HepG2 (cell line): ENCODE data around the gene ERCC5.

Experiments used
- EP300 ChIP-seq, 3 experiments: sonication (generic) in 1 of 3; formaldehyde crosslinking in 1 of 3; IDR thresholded peaks; 2 replicates each; pipeline versions ENCODE4 v1.5.1 to v1.6.1; 2011 to 2020; ENCODE audit warnings: low read depth in 2 of 3, low read length in 2 of 3, borderline replicate concordance in 1 of 3, improper control_type of control experiment in 1 of 3, mild to moderate bottlenecking in 1 of 3, missing genetic modification reagents in 1 of 3, moderate library complexity in 1 of 3
- FOXK2 ChIP-seq: fragments of 450-650 bp; IDR thresholded peaks from 2 replicates; pipeline ENCODE4 v1.6.1; 2016
- LCORL ChIP-seq, 2 experiments: fragments of 450-650 bp in 1 of 2; sonication (generic) in 1 of 2; formaldehyde crosslinking in 1 of 2; IDR thresholded peaks; 2 replicates each; pipeline versions ENCODE4 v1.5.0 to v1.6.1; 2017 to 2020; ENCODE audit warnings: antibody characterized with exemption in 1 of 2, missing genetic modification reagents in 1 of 2
- NFIC ChIP-seq: IDR thresholded peaks from 2 replicates; pipeline ENCODE4 v1.6.1; 2012; ENCODE audit warnings: mild to moderate bottlenecking, low read length, inconsistent platforms
- SMYD3 ChIP-seq: sonication (generic); formaldehyde crosslinking; IDR thresholded peaks from 2 replicates; pipeline ENCODE4 v1.8.1; 2023; ENCODE audit warnings: mild to moderate bottlenecking, missing genetic modification reagents
- SRF ChIP-seq: IDR thresholded peaks from 2 replicates; pipeline ENCODE4 v1.6.1; 2011; ENCODE audit warnings: mild to moderate bottlenecking, low read depth, low read length, moderate library complexity
- ZNF891 ChIP-seq: sonication (generic); formaldehyde crosslinking; IDR thresholded peaks from 2 replicates; pipeline ENCODE4 v1.5.0; 2020; ENCODE audit warnings: mild to moderate bottlenecking, missing genetic modification reagents
- TF ChIP-seq, protein P1 (sequence below), 2 experiments: sonication (generic) in 1 of 2; formaldehyde crosslinking in 1 of 2; IDR thresholded peaks; 2 replicates each; pipeline versions ENCODE4 v1.4.0 to v1.6.1; 2018 to 2020; ENCODE audit warnings: missing genetic modification reagents in 2 of 2, borderline replicate concordance in 1 of 2, low read depth in 1 of 2, mild to moderate bottlenecking in 1 of 2, missing biosample characterization in 1 of 2
- TF ChIP-seq, protein P2 (sequence below), 2 experiments: sonication (generic) in 1 of 2; formaldehyde crosslinking in 1 of 2; IDR thresholded peaks; 2 replicates each; pipeline versions ENCODE4 v1.5.1 to v1.6.1; 2011 to 2020; ENCODE audit warnings: borderline replicate concordance in 1 of 2, low read depth in 1 of 2, low read length in 1 of 2, mild to moderate bottlenecking in 1 of 2, missing genetic modification reagents in 1 of 2, moderate library complexity in 1 of 2
- TF ChIP-seq, protein P3 (sequence below): sonication (generic); formaldehyde crosslinking; IDR thresholded peaks from 2 replicates; pipeline ENCODE4 v1.8.0; 2022; ENCODE audit warnings: low read depth, missing genetic modification reagents
- TF ChIP-seq, protein P4 (sequence below): sonication (generic); formaldehyde crosslinking; IDR thresholded peaks from 2 replicates; pipeline ENCODE4 v1.5.0; 2020; ENCODE audit warnings: mild to moderate bottlenecking, missing genetic modification reagents, moderate library complexity
- TF ChIP-seq, protein P5 (sequence below): sonication (generic); formaldehyde crosslinking; IDR thresholded peaks from 2 replicates; pipeline ENCODE4 v1.4.0; 2020; ENCODE audit warnings: missing genetic modification reagents, borderline replicate concordance

DNA sequence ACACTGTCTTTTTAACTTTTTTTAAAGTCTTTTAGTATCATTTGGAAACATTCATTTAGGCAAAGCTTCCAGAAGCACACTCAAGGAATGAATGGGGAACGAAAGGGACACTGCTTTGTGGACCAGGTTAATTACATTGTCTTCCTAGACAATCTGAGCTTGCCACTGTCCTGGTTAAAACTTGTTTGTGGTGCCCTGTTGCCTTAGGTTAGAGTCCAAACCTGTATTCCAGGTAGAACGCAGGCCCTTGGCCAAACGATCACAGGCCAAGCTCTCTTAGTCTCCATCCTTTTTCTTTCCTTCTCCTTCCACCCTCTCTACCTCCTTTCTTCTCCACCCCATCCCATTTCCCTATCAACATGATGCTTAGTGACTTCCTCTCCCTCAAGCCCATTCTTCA, 66.8 kb downstream of the ERCC5 start:
- TF ChIP-seq, protein P1, sequence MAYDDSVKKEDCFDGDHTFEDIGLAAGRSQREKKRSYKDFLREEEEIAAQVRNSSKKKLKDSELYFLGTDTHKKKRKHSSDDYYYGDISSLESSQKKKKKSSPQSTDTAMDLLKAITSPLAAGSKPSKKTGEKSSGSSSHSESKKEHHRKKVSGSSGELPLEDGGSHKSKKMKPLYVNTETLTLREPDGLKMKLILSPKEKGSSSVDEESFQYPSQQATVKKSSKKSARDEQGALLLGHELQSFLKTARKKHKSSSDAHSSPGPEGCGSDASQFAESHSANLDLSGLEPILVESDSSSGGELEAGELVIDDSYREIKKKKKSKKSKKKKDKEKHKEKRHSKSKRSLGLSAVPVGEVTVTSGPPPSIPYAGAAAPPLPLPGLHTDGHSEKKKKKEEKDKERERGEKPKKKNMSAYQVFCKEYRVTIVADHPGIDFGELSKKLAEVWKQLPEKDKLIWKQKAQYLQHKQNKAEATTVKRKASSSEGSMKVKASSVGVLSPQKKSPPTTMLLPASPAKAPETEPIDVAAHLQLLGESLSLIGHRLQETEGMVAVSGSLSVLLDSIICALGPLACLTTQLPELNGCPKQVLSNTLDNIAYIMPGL (CRISPR knock-in tag; IDR thresholded peaks at IDR 0.05; ENCODE audit: borderline replicate concordance in 1 of 2, low read depth in 1 of 2) = no peak
- TF ChIP-seq, protein P2, sequence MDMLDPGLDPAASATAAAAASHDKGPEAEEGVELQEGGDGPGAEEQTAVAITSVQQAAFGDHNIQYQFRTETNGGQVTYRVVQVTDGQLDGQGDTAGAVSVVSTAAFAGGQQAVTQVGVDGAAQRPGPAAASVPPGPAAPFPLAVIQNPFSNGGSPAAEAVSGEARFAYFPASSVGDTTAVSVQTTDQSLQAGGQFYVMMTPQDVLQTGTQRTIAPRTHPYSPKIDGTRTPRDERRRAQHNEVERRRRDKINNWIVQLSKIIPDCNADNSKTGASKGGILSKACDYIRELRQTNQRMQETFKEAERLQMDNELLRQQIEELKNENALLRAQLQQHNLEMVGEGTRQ (IDR thresholded peaks at IDR 0.05; ENCODE audit: low read depth, low read length) = no peak
- TF ChIP-seq, protein P2 (CRISPR knock-in tag; IDR thresholded peaks at IDR 0.05; ENCODE audit: borderline replicate concordance) = no peak
- TF ChIP-seq, protein P3, sequence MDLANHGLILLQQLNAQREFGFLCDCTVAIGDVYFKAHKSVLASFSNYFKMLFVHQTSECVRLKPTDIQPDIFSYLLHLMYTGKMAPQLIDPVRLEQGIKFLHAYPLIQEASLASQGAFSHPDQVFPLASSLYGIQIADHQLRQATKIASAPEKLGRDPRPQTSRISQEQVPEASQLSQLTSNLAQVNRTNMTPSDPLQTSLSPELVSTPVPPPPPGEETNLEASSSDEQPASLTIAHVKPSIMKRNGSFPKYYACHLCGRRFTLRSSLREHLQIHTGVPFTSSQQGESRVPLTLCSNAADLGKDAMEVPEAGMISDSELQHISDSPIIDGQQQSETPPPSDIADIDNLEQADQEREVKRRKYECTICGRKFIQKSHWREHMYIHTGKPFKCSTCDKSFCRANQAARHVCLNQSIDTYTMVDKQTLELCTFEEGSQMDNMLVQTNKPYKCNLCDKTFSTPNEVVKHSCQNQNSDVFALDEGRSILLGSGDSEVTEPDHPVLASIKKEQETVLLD = no peak
- TF ChIP-seq ZNF891 (CRISPR knock-in tag) (no peak), SRF (no peak), SMYD3 (no peak), FOXK2 (no peak), EP300 (IDR thresholded peaks at IDR 0.05; ENCODE audit: low read depth in 2 of 2, low read length in 2 of 2) (no peak), EP300 (CRISPR knock-in tag; IDR thresholded peaks at IDR 0.05; ENCODE audit: borderline replicate concordance) (no peak), NFIC (no peak), LCORL (IDR thresholded peaks at IDR 0.05) (no peak), LCORL (CRISPR knock-in tag; IDR thresholded peaks at IDR 0.05) (no peak)
- TF ChIP-seq, protein P4, sequence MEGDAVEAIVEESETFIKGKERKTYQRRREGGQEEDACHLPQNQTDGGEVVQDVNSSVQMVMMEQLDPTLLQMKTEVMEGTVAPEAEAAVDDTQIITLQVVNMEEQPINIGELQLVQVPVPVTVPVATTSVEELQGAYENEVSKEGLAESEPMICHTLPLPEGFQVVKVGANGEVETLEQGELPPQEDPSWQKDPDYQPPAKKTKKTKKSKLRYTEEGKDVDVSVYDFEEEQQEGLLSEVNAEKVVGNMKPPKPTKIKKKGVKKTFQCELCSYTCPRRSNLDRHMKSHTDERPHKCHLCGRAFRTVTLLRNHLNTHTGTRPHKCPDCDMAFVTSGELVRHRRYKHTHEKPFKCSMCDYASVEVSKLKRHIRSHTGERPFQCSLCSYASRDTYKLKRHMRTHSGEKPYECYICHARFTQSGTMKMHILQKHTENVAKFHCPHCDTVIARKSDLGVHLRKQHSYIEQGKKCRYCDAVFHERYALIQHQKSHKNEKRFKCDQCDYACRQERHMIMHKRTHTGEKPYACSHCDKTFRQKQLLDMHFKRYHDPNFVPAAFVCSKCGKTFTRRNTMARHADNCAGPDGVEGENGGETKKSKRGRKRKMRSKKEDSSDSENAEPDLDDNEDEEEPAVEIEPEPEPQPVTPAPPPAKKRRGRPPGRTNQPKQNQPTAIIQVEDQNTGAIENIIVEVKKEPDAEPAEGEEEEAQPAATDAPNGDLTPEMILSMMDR (CRISPR knock-in tag) = no peak
- TF ChIP-seq, protein P5, sequence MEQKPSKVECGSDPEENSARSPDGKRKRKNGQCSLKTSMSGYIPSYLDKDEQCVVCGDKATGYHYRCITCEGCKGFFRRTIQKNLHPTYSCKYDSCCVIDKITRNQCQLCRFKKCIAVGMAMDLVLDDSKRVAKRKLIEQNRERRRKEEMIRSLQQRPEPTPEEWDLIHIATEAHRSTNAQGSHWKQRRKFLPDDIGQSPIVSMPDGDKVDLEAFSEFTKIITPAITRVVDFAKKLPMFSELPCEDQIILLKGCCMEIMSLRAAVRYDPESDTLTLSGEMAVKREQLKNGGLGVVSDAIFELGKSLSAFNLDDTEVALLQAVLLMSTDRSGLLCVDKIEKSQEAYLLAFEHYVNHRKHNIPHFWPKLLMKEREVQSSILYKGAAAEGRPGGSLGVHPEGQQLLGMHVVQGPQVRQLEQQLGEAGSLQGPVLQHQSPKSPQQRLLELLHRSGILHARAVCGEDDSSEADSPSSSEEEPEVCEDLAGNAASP (CRISPR knock-in tag) = no peak
